Raji (cell line): ENCODE data around the gene MBNL3.

Experiments used
- POLR2A ChIP-seq: IDR thresholded peaks from 2 replicates; pipeline ENCODE4 v1.6.1; 2011; ENCODE audit warnings: low read depth, low read length, control low read depth; ENCODE audit not compliant: insufficient read depth

The MBNL3 gene

GRCh38 chrX:132378281-132378680 is 110.6 kb downstream of the MBNL3 start:
- no peak for TF ChIP-seq POLR2A

- TF ChIP-seq POLR2A = no peak
Observed at GRCh38 chrX:132375941-132376340, 112.9 kb downstream of the MBNL3 start.

- TF ChIP-seq POLR2A = no peak
Observed at GRCh38 chrX:132373610-132374009, 115.2 kb downstream of the MBNL3 start.

- TF ChIP-seq POLR2A = no peak
Observed at GRCh38 chrX:132369617-132370326, 119.1 kb downstream of the MBNL3 start.

GRCh38 chrX:132367984-132368383 is 120.9 kb downstream of the MBNL3 start:
- TF ChIP-seq POLR2A = no peak

- TF ChIP-seq POLR2A = no peak
Observed at GRCh38 chrX:132367314-132367713, 121.5 kb downstream of the MBNL3 start.

- no peak for TF ChIP-seq POLR2A
Observed at GRCh38 chrX:132365490-132365889, 123.3 kb downstream of the MBNL3 start.

- TF ChIP-seq POLR2A = no peak
Observed at GRCh38 chrX:132364313-132364712, 124.5 kb downstream of the MBNL3 start.

GRCh38 chrX:132353430-132353829 is 135.4 kb downstream of the MBNL3 start:
- no peak for TF ChIP-seq POLR2A

GRCh38 chrX:132336172-132336571 is 152.7 kb downstream of the MBNL3 start:
- no peak for TF ChIP-seq POLR2A

- TF ChIP-seq POLR2A = no peak
Observed at GRCh38 chrX:132333351-132333750, 155.5 kb downstream of the MBNL3 start.

- no peak for TF ChIP-seq POLR2A
Observed at GRCh38 chrX:132331532-132331931, 157.3 kb downstream of the MBNL3 start.

GRCh38 chrX:132331000-132331399 is 157.8 kb downstream of the MBNL3 start:
- no peak for TF ChIP-seq POLR2A

- TF ChIP-seq POLR2A = no peak
Observed at GRCh38 chrX:132330156-132330729, 158.6 kb downstream of the MBNL3 start.
